Astrocyte of the spinal cord (primary cell): ENCODE results near the gene MICALL1.

ENCODE experiments used
- DNase-seq: peaks from one replicate; pipeline ENCODE4 v3.0.0; 2011; ENCODE audit warnings: low read depth, low spot score
- H3K4me3 ChIP-seq: 2 replicates; pipeline ENCODE4 v1.5.1; 2011; ENCODE audit warnings: low read depth, mild to moderate bottlenecking, low read length, moderate library complexity
- CTCF ChIP-seq: IDR thresholded peaks from 2 replicates; pipeline ENCODE4 v1.5.1; 2012; ENCODE audit warnings: low read depth, mild to moderate bottlenecking, low read length, inconsistent platforms
- in situ Hi-C: cut with HindIII; loops from 2 replicates; pipeline ENCODE4 v1.10.0; 2017; ENCODE audit warnings: low sequenced_read_pairs

MICALL1 gene

GRCh38 chr22:37959231-37959825 is 53.2 kb downstream of the MICALL1 start:
- no peak overlapping the region for H3K4me3 ChIP-seq
- in situ Hi-C loops, result no loop called here
- no peak for DNase-seq
- TF ChIP-seq CTCF, result no peak

DNA sequence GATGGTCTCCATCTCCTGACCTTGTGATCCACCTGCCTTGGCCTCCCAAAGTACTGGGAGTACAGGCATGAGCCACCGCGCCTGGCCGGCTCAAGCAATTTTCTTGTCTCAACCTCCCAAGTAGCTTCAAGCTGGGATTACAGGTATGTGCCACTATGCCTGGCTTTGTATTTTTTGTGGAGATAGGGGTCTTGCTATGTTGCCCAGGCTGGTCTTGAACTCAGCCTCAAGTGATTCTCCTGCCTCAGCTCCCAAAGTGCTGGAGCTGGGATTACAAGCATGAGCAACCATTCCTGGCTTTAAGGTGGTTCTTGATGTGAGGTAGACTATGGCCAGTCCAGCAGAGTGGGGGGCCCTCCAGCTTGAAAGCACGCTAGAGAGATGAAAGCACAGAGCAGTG is 55.0 kb downstream of the MICALL1 start:
- TF ChIP-seq CTCF, result no peak
- no peak for DNase-seq
- no peak overlapping the region for H3K4me3 ChIP-seq
- in situ Hi-C loops, result no loop called here

- in situ Hi-C loops, result no loop called here
- TF ChIP-seq CTCF, result no peak
- no peak overlapping the region for H3K4me3 ChIP-seq
- peak; percentile 49 for DNase-seq
Measured at GRCh38 chr22:37965940-37966664, 60.0 kb downstream of the MICALL1 start.

DNA sequence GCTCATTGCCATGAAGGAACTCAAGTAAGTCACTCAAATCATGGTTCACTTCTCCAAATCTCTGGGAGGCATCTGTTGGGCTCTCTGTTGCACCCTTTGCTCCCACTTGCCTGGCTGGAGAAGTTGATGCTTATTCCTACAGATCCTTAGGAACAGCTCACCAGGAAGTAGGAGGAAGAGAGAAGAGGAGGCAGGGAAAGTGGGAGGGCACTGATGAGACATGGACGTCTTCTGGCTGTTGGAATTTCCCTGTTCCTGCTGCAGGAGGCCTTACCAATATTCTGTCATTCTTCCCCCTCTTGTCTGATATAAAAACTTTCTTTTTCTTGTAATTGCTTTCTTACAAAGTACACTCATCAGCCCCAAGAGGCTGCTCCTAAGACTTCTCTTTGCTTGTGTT is 61.0 kb downstream of the MICALL1 start:
- DNase-seq, result no peak
- H3K4me3 ChIP-seq, result no peak overlapping the region
- no peak for TF ChIP-seq CTCF
- in situ Hi-C loops, result no loop called here

- in situ Hi-C loops, result no loop called here
- H3K4me3 ChIP-seq, result no peak overlapping the region
- DNase-seq, result no peak
- no peak for TF ChIP-seq CTCF
Measured at GRCh38 chr22:37967637-37968451, 61.7 kb downstream of the MICALL1 start.

DNA sequence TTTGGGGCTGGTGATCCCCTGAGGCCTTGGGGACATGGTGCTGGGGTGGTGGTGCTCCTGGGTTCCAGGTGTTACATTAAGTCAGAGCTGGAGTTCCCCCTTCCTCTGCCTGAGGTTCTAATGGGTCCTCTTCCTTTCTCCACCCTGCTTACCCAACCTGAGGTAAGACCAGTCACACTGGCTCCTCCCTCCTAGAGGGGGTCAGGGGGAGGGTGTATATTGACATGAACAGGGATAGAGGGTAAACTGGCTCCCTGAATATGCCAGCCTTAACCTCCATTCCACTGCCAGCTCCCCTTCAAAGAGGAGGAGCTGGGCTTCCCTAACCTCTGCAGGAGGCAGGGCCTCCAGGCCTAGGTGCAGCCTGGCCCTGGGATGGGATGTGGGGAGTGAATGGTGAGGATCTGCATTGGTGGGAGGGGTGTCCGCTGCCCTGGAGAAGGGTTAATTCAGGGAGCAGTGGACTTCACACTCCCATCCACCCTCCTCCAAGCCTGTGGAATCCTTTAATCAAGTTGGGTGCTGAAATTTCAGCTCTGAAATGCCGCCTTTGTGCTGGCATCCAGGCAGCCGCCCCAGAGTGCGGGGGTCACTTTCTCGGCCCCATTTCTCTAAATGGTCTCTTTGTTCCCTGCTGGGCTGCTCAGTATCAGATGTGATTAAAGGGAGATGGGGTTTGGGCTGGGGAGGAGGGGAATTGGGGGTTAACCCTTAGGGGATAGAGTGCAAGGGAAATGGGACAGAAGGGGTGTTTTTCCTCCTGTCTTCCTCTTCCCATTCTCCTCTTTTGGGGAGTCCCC is 62.6 kb downstream of the MICALL1 start:
- no peak overlapping the region for H3K4me3 ChIP-seq
- TF ChIP-seq CTCF, result no peak
- in situ Hi-C loops, result no loop called here

More for the DNA sequence above, 62.6 kb downstream of the MICALL1 start:
- DNase-seq, result no peak
